H4 (cell line): Measurements from ENCODE around the gene IQCB1. TPM values are rescaled to one million over a fixed set of nuclear protein-coding genes. Genes with fewer than 3 reads are reported as not detected.
A peak's percentile ranks its signal among the peaks of the same experiment; 100 is the strongest.
"Not testable (repeated sequence)": the region's sequence is repeated elsewhere in the genome, so short reads cannot be mapped to it uniquely, and the experiment has no call there.

Experiments
- DNase-seq: peaks from one replicate; pipeline ENCODE4 v3.0.0-alpha.2; 2015; ENCODE audit warnings: low spot score
- total RNA-seq: library from RNA; depleted of rRNA; stranded (reverse); fragments of >200 nt; shearing (Covaris generic); gene quantifications from 2 replicates; pipeline ENCODE4 v1.2.3, GENCODE V29; 2014

IQCB1 gene
- total RNA-seq, 1 experiment from 2014 or later = 15.8 TPM

GRCh38 chr3:121803771-121804320 lies 31.0 kb downstream of the IQCB1 start:
- no peak for DNase-seq

DNA sequence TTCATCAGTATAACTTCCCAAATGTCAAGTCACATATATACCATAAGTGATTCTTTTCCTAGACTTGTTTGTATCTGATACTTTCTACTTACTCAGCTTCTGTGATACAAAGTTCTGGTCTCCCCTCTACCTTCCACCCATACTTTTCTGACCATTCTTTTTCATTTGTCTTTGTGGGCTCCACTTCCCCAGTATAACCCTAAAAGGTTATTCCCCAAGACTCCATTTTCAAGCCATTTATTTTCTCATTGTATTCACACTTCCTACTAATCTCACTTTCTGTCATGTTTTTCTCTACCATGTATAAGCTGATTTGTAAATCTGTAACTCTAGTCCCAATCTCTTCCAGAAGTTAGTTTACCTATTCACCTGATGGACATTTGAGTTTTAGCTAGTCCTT lies 34.0 kb downstream of the IQCB1 start:
- DNase-seq = no peak

- no peak for DNase-seq
These were observed 37.9 kb downstream of the IQCB1 start for GRCh38 chr3:121796970-121797369.

DNA sequence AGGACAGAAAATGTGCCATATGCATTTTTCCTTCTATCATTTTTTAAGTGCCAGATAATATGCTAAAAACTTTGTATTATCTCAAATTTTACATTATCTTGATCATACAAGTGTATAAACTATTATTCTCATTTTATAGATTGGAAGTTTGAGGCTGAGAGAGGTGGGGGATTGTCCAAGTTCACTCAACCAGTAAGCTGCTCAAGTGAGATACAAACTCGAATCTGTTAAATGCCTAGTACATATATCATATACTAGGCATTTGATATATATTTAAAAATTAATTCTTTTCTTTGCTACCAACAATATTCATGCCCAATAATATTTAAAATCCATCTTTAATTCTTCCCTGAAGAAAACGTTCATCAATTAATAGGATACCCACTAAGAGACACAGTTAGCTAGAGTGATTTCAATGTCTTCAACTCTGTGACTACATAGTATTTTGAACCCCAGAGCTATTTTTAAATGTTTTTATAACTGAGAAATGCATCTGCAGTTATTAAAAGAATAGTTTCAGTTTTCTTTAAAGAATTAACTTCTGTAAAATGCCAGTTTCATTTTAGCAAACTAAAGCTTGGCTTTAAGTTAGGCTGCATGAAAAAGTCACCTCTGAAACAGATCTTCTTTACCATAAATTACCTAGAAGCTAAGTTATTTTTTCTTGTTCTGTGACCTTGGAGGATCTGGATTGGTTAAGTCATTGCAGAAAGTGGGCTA lies 40.4 kb downstream of the IQCB1 start:
- no peak for DNase-seq

GRCh38 chr3:121793078-121793477 lies 41.8 kb downstream of the IQCB1 start:
- no peak for DNase-seq

DNA sequence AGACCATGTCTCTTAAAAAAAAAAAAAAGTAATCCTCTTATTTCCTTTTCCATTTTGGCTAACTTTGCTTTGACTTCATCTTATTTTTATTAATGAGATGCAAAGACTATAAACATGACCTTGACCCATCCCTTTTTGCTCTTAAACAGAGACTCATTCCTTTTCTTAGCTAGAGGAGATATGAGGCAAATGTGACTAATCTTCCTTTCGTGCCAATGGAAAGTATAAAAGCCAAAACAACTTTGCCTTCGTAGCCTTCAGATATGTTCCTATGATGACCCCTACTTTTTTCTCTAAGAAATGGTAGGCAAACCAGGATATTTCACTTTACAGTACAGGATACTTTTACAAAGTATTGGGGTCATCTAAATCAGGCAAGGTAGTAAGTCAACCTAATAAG lies 48.4 kb downstream of the IQCB1 start:
- DNase-seq = no peak

- not testable (repeated sequence) for DNase-seq
These were observed 52.1 kb downstream of the IQCB1 start for GRCh38 chr3:121782784-121783183.

GRCh38 chr3:121781611-121782010 lies 53.2 kb downstream of the IQCB1 start:
- DNase-seq = no peak

DNA sequence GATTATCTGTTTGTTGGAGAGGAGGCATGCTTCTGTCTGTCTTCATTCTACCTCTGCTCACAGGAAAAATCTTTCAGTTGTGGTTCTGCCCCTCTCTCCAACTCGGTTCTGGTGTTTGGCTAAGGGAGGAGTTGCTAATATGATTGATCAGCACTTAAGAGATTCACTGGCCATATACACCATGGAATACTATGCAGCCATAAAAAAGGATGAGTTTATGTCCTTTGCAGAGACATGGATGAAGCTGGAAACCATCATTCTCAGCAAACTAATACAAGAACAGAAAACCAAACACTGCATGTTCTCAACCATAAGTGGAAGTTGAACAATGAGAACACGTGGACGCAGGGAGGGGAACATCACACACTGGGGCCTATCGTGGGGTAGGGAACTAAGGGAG lies 59.8 kb downstream of the IQCB1 start:
- DNase-seq = not testable (repeated sequence)

DNA sequence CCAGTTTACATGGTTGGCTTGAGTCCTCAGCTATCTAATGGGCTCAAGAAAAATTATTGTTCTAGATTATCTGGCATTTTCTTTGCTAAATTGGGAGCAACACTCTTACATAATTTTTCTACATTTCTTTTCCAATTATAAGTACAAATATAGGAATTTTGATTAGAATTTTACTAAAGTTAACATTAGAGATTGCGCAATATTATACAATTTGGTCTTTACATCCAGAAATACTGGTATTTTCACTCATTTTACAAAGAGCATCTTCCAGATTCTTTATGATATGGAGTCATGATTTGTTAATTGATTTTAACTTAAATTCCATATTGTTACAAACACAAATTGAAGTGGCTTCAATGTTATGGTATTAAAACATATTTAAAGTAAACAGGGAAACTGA lies 65.6 kb downstream of the IQCB1 start:
- no peak for DNase-seq

DNA sequence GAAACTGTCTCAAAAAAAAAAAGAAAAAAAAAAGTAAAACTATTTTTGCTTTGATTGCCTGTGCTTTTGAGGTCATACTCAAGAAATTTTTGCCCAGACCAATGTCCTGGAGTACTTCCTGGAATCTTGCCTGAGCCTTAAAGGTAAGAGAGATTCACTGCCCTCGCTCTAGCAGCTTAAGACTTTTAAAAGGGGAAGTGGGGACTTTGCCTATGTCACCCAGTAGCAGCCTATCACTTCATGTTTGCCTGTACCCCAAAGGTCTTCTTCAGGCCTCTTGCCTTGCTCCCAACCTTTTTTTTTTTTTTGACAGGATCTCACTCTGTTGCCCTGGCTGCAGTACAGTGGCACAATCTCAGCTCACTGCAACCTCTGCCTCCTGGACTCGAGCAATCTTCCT lies 66.4 kb downstream of the IQCB1 start:
- no peak for DNase-seq

GRCh38 chr3:121759541-121760202 lies 75.2 kb downstream of the IQCB1 start:
- no peak for DNase-seq

DNA sequence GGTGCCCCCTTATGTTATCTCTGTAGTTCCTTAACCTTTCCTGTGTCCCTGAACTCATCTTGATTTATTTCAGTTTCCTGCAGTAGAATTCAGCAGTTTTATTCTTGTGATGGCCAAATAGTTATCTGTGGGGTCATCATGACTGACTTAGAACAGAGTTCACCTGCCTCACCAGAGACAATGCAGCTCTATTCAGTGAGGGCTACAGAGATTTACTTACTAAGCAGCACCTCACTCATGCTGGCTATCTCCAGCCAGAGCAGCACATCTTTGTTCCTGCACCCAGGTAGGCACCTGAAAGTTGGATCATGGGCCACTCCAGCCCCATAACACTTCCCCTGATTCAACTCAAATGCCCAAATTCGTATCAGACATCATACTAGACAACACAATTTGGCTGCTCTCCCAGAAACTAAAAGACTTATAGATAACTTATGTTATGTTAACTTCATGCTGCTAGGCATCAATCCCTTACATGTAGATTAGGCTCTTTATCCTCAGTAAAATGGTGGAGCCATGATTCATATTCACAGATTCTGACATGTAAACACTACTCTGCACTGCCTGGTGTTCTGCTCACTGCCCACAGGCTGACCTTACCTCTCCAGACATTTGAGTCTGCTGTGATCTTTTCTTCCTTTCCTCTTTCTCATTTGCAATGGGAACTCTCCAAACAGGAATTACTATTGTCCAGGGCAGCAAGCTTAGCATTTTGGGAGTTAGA lies 76.0 kb downstream of the IQCB1 start:
- no peak for DNase-seq

GRCh38 chr3:121757812-121758545 lies 76.9 kb downstream of the IQCB1 start:
- DNase-seq = no peak

DNA sequence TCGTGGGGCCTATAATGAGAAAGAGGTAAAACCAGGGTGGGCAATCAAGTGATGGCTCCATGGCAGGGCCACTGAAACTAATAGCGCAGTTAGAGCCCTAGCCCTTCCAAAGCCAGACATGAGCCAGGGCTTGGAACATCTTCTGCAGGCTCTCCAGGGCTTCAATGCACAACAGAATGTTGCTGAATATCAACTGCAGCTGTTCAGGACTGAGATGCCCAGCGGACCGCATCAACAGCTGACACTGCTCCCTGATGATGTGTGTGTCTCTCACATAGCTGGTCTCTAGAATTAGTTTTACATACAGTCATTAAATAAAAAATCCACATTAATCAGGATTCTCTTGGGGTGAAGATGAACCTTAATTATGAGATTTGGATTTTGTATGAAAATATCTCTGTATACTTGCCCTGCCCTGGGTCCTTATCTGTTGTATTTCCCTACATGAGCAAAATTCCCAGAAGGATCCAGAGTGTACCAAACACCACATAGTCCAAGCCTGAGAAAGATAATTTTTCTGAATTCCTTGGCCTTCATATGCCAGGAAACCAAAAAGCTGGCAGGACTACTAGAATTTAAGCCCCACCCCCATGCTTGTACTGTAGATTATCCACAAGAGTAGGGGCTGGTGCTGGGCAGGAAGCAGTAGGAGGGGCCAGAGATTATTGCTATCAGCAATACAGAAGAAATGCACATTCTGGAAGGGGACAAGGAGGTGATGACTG lies 77.6 kb downstream of the IQCB1 start:
- DNase-seq = no peak

GRCh38 chr3:121752772-121753171 lies 82.1 kb downstream of the IQCB1 start:
- DNase-seq = no peak

GRCh38 chr3:121752261-121752660 lies 82.6 kb downstream of the IQCB1 start:
- DNase-seq = no peak

GRCh38 chr3:121750087-121750415 lies 84.8 kb downstream of the IQCB1 start:
- DNase-seq = no peak

- DNase-seq = peak; percentile 100
These were observed 85.4 kb downstream of the IQCB1 start, which contains the start of gene GOLGB1 for GRCh38 chr3:121749276-121750086. TSS of gene GOLGB1 (minus strand) at chr3:121749741. CDS start at chr3:121730971, 18,770 bp downstream.

DNA sequence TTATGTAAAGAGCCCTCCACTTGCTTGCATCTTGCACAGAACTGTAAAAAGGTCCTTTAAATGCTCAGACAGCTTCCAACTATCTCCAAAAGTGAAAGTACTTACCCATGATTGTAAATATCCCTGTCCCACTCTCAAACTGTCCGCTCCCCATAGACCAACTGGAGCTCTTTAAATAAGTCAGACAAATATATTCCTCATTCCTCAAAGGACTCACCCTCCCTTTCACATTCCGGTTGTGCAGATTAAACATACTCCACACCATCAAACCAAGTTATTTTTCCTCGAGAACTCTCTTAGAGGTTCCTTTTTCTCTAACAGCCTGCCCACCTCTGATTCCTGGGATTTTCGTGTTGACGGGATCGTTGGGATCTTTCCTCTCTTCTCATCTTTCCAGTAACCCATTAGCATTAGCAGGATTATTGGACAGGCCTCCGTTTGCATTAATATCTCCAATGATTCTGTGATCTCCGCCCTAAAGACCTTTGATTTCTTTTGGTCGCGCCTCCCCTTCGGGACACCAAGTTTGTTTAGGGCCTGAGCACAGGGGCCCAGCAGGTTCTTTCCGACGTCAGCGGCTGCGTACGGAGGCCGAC lies 86.1 kb downstream of the IQCB1 start:
- no peak for DNase-seq
